ENCODE data around the gene TAF7L. TPM values are rescaled to one million over a fixed set of nuclear protein-coding genes. Genes with fewer than 3 reads are reported as not detected.

TAF7L gene
- total RNA-seq, 1 donor from 2014 or later = 0.82 TPM

GRCh38 chrX:101220662-101221260 is 70.4 kb downstream of the TAF7L start:
- no peak for DNase-seq

GRCh38 chrX:101219864-101220346 is 71.2 kb downstream of the TAF7L start:
- peak; percentile 58 for DNase-seq

GRCh38 chrX:101219116-101219863 is 71.8 kb downstream of the TAF7L start, which contains the start of gene DRP2:
Gene DRP2, plus strand, starts transcription at chrX:101219786. Its CDS starts 11,862 bp downstream, at chrX:101231648.
- DNase-seq = no peak

Small RNAs within 50 kb of the gene (small RNA-seq; reads per million reads assigned to genes)
- not detected for gene RNU6-934P (ENCODE audit: low replicate concordance)

Other genes with a start within 250 kb of the TAF7L start
- 12.3 TPM for gene TRMT2B, start 239.2 kb downstream of the TAF7L start, total RNA-seq
- gene TMEM35A, start 212.5 kb downstream of the TAF7L start, total RNA-seq = 1.7 TPM
- 11.2 TPM for gene CENPI, start 193.1 kb downstream of the TAF7L start, total RNA-seq
- gene DRP2, start 71.5 kb downstream of the TAF7L start, total RNA-seq = 2.1 TPM
- 7.9 TPM for gene TIMM8A, start 57.4 kb upstream of the TAF7L start, total RNA-seq
- gene BTK, start 94.9 kb upstream of the TAF7L start, total RNA-seq = 3.6 TPM
- 198 TPM for gene RPL36A, start 99.7 kb upstream of the TAF7L start, total RNA-seq
- 18.9 TPM for gene GLA, start 116.6 kb upstream of the TAF7L start, total RNA-seq
- 73.2 TPM for gene HNRNPH2, start 116.9 kb upstream of the TAF7L start, total RNA-seq
- gene ARMCX4, start 194.1 kb upstream of the TAF7L start, total RNA-seq = 23.7 TPM